ENCODE measurements around the gene ELMO1.

The ELMO1 gene

DNA sequence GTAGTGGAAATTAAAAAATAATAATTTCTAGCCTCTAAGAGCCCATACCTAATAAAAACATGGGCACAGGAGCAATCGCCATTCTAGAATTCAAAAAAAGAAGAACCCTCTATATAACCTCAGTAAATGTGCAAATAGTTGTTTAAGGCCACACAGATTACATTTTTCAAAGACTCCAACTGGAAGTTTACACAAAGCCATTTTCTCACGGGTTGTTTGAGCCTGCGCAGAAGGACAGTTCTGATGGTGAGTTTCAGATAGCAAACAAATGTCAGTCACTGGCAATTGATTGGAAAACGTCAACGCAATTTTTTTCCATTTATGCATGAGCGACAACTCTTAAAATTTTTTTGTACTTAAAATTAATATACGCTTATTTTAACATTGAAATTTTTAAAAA is 23.0 kb upstream of the ELMO1 start:
- DNase-seq (ENCODE audit: low read depth in 2 of 2), result no peak

DNA sequence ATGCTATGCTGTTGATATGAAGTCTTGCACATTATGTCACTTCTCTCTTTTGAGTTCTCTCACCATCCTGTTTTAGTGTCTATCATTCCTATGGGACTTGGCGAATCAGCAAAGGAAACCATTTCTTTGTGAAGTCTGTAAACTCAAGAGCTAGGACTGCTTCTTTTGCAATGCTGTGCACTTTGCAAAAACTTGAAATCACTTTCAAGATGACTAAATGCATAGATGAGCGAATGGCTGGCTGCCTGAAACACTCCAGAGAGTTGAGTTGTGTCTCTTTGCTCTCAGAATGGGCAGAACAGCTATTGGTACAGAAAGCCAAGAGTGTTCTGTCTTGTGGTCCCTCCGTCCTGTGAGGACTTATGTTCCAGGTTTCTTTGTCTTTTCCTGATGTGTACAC is 18.3 kb upstream of the ELMO1 start:
- DNase-seq (ENCODE audit: low read depth in 2 of 2), result no peak

DNA sequence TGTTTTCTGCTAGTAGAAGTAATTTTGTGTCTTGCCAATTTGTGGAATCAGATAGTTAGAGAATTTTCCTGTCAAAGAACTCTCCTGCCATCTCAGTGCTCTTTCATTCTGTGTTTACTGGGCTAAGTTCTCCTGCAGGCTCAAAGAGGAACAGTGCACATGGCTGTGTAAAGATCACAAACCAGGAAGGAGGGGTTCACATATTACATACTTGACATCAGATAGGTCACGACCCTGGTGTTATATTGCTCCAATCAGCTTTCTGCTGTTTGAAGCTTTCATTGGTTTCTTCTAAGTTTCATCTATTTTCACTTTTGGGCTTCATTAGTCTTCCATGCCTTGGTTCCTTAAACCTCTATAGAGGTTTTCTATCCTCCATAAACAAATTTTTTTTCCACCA is 13.5 kb upstream of the ELMO1 start:
- DNase-seq (ENCODE audit: low read depth in 2 of 2), result no peak

GRCh38 chr7:37455081-37455480 is 6.4 kb upstream of the ELMO1 start:
- DNase-seq (ENCODE audit: low read depth in 2 of 2), result no peak

- DNase-seq (ENCODE audit: low read depth in 2 of 2), result no peak
Observed at GRCh38 chr7:37452346-37452745, 3.7 kb upstream of the ELMO1 start.

- no peak for DNase-seq (ENCODE audit: low read depth in 2 of 2)
Observed at GRCh38 chr7:37450035-37450434, 1.4 kb upstream of the ELMO1 start.

DNA sequence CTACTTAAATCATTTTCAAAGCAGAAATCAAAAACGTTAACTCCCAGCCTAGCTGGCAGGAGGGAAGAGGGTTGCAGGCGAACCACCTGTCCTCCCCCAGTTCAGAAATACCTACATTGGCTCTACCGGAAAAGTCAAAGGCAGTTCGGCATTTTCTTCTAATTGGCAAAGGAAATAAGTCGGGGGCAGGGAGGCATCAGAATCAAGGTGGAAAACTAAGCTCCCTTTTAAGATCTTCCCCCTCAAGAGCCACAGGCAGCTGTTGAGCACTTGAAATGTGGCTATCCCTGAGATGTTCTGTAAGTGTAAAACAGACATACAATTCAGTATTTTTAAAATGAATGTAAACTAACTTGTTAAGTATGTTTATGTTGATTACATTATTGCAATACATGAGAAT is 957 bp upstream of the ELMO1 start:
- DNase-seq (ENCODE audit: low read depth in 2 of 2), result no peak

DNA sequence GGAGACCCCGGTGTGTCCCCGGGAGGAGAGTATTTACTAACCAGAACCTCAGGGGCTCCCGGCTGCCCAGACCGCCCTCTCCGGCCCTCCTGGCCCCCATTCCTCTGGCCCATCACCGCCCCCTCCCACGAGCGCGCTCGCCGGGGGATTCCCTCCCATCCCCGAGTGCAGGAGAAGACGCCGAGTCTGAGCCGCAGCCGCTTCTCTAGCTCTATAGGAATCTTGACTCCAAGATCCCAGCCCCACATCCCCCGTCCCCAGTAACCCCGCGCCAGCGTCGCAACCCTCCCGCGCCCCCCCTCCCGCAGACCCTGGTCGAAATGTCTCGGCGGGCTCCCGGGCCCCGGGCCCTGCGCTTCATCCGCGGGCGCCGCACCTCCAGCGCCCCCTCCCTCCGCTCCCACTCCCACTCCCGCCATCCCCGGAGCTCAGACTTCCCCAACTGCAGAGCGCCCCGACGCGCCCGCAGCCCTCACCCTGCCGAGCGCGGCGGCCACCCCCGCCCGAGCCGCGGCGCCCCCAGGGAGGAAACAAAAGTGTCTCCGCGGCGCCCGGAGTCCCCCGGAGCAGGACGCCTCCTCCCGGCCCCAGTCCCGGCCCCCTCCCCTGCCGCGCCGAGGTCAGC is 541 bp downstream of the ELMO1 start:
- DNase-seq (ENCODE audit: low read depth in 2 of 2), result peak in 1 of 2 donors; percentile 19

DNA sequence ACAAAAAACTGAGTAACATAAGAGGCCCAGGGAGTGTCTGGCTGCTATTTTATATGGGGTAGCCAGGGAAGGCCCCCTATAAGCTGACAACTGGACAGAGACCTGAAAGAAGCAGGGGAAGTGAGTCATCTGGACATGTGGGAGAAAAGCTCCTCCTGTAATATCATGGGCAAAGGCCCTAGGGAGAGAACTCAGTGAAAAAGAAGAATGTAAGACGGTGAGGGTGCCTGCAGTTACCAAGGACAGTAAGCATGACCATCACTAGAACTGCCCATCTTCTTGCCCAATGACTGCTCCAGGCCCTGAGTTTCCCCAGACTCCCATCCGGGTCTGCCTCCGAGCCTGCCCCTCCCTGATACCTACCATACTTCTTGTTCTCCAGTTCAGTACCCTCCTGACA is 2.3 kb downstream of the ELMO1 start:
- DNase-seq (ENCODE audit: low read depth in 2 of 2), result no peak

DNA sequence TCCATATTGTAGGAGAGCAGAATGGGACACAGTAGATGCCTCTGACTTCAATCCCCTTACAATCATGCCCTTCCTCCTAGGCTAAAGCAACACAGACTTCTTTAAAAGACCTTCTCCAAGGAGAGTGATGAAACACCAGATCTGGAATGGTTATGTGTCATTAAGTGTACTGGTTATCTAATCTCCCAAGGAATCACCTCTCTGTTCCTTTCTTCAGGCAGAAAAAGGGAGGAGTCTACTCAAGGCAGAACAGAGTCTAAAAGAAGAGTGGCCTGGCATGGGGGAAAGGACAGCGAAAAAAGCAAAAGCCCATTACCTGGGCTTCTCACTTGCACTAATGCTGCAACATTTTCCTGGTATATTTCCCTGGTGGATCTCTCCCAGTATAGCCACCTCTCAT is 2.9 kb downstream of the ELMO1 start:
- no peak for DNase-seq (ENCODE audit: low read depth in 2 of 2)

DNA sequence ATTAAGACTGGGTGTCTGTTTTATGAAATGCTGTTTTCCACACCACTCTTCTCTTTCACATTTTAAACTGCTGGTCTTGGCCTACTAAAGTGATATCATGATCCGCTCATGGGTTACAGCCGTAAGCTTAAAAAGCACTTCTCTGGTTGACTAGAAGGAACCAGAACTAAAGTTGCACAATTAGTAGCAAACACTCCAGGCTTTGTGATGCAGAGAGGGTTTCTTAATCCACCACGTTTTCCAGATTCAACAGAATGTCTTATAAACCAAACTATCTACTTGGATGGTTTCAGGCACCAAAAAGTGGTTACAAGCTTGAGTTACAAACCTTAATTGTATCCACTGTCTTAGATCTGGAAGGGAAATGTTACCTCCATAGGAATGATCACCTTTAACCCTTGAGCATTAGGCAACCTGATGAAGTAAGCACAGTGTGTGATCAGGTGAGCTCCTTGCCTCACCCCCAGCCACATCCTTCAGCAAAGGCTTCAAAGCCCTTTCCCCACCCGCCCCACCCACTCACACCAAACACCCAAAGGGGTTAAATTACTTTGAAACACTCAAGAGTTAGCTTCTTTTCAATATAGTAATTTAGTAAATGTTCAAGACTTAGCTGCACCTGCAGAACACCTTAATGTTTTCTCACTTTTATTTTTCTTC is 3.5 kb downstream of the ELMO1 start:
- DNase-seq (ENCODE audit: low read depth in 2 of 2), result no peak

DNA sequence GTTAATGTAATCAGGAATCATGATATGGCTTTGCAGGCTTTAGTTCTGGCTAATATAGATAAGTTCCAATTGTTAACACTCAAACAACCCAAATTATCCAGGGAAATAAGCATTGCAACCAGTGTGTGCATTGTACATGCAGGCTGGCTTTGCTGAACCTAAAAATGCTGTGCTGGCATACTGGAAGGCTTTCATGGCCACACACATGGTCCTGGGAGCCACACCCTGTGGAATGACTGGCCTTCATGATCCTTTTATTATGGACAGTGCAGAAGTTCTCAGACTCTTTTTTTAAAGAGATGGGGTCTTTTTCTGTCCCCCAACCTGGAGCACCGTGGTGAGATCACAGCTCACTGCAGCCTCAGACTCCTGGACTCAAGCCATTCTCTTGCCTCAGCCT is 5.0 kb downstream of the ELMO1 start:
- DNase-seq (ENCODE audit: low read depth in 2 of 2), result no peak

DNA sequence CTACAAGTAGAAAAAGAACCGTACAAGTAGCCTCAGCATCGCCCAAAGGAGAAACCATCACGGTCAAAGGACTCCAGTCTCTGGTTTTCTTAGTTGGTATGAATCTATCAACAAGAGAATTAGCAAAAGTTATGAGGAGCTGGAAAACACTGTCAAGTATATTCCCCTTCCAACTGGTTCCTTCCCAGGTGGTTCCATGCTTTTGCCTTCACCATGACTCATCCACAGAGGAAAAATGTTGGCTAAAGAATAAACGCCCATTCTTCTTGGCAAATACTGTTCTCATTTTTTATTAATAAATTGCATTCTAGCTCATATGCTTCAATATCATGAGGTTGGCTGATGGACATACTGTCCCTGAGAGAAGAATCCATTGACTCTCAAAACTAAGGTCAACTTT is 6.4 kb downstream of the ELMO1 start:
- DNase-seq (ENCODE audit: low read depth in 2 of 2), result no peak

- no peak for DNase-seq (ENCODE audit: low read depth in 2 of 2)
Observed at GRCh38 chr7:37441816-37442215, 6.8 kb downstream of the ELMO1 start.

GRCh38 chr7:37441386-37441760 is 7.3 kb downstream of the ELMO1 start:
- DNase-seq (ENCODE audit: low read depth in 2 of 2), result no peak

DNA sequence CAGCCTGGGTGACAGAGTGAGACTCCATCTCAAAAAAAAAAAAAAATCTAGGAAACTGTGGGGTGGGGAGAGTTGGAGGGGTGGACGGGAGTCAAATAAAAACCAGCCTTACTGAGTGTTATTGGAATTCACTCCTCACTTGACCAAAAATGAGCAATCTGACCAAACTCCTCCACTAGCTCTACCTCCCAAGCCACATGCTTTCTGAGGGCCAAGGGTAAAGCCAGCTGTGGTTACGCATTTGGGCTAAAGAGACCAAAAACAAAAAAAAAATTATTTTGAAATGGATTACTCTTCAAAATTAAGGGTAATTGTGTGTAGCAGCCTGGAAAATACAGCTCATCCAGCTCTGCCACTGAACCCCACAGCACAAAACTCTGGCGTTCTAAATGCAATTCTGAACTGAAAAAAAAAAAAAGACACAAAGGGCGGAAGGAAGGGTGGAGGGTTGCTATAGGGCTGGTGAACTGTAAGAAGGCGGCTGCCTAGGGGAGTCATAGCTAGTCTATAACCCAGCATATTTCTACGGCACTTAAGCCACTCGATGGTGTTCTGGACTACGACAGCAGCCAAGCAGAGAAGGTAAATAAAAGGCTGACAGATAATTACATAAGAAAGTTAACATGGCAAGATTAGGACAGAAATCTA is 7.8 kb downstream of the ELMO1 start:
- DNase-seq (ENCODE audit: low read depth in 2 of 2), result peak; percentile 33

- no peak for DNase-seq (ENCODE audit: low read depth in 2 of 2)
Observed at GRCh38 chr7:37439653-37440026, 9.0 kb downstream of the ELMO1 start.

- no peak for DNase-seq (ENCODE audit: low read depth in 2 of 2)
Observed at GRCh38 chr7:37438906-37439652, 9.6 kb downstream of the ELMO1 start.

- DNase-seq (ENCODE audit: low read depth in 2 of 2), result no peak
Observed at GRCh38 chr7:37435156-37435855, 13.4 kb downstream of the ELMO1 start.

GRCh38 chr7:37434529-37434928 is 14.1 kb downstream of the ELMO1 start:
- no peak for DNase-seq (ENCODE audit: low read depth in 2 of 2)

- no peak for DNase-seq (ENCODE audit: low read depth in 2 of 2)
Observed at GRCh38 chr7:37433166-37433565, 15.5 kb downstream of the ELMO1 start.

GRCh38 chr7:37432281-37432920 is 16.3 kb downstream of the ELMO1 start:
- DNase-seq (ENCODE audit: low read depth in 2 of 2), result no peak
